Non-pigmented ciliary epithelial cell (primary cell): ENCODE results near the gene ELAVL1.
"Not testable (repeated sequence)": the region's sequence is repeated elsewhere in the genome, so short reads cannot be mapped to it uniquely, and the experiment has no call there.

Experiments used
- DNase-seq: peaks from one replicate; pipeline ENCODE4 v3.0.0-alpha.2; 2010; ENCODE audit warnings: low read depth

The ELAVL1 gene

GRCh38 chr19:7933828-7934725 lies 71.4 kb downstream of the ELAVL1 start:
- no peak for DNase-seq

GRCh38 chr19:7933411-7933810 lies 72.0 kb downstream of the ELAVL1 start:
- no peak for DNase-seq

- DNase-seq, result no peak
These were observed 72.5 kb downstream of the ELAVL1 start for GRCh38 chr19:7932930-7933300.

- DNase-seq, result no peak
These were observed 73.0 kb downstream of the ELAVL1 start for GRCh38 chr19:7932276-7932929.

- no peak for DNase-seq
These were observed 74.0 kb downstream of the ELAVL1 start for GRCh38 chr19:7931221-7932061.

GRCh38 chr19:7930765-7931164 lies 74.7 kb downstream of the ELAVL1 start:
- no peak for DNase-seq

- DNase-seq, result not testable (repeated sequence)
These were observed 75.4 kb downstream of the ELAVL1 start for GRCh38 chr19:7930030-7930429.

GRCh38 chr19:7928741-7929701 lies 76.4 kb downstream of the ELAVL1 start:
- peak; percentile 40 for DNase-seq

- DNase-seq, result no peak
These were observed 77.1 kb downstream of the ELAVL1 start for GRCh38 chr19:7928334-7928706.

GRCh38 chr19:7927605-7928333 lies 77.7 kb downstream of the ELAVL1 start:
- no peak for DNase-seq

- no peak for DNase-seq
These were observed 78.5 kb downstream of the ELAVL1 start for GRCh38 chr19:7926727-7927604.

GRCh38 chr19:7926021-7926726 lies 79.3 kb downstream of the ELAVL1 start, which contains the start of gene CTXN1:
Gene CTXN1 (minus strand): TSS chr19:7926135. CDS start chr19:7925538, 597 bp downstream.
- no peak for DNase-seq

GRCh38 chr19:7925171-7925851 lies 80.1 kb downstream of the ELAVL1 start:
- no peak for DNase-seq

- DNase-seq, result no peak
These were observed 80.7 kb downstream of the ELAVL1 start for GRCh38 chr19:7924651-7925170.

GRCh38 chr19:7924241-7924640 lies 81.2 kb downstream of the ELAVL1 start:
- no peak for DNase-seq

- DNase-seq, result no peak
These were observed 81.9 kb downstream of the ELAVL1 start for GRCh38 chr19:7923295-7924191.

GRCh38 chr19:7922836-7923195 lies 82.6 kb downstream of the ELAVL1 start:
- no peak for DNase-seq
